MCF 10A (cell line): Measurements from ENCODE around the gene ADRB1. TPM values are rescaled to one million over a fixed set of nuclear protein-coding genes. Genes with fewer than 3 reads are reported as not detected.
A peak's percentile ranks its signal among the peaks of the same experiment; 100 is the strongest.

Source experiments
- BruUV-seq: library from RNA; stranded (reverse); fragments of 400-500 nt; replicated peaks from 2 replicates; lab custom pipeline; 2021; lab: Mats Ljungman, UMichigan
- CTCF ChIA-PET: fragments of 300-600 bp; sonication (Branson Sonifier 250); formaldehyde crosslinking; extraction: SDS; loops from one replicate; lab custom pipeline; 2021; ENCODE audit warnings: antibody characterized with exemption, inconsistent platforms; lab: Yijun Ruan, JAX
- POLR2A ChIA-PET: fragments of 300-600, 350-650 bp; sonication (Branson Sonifier 250); formaldehyde crosslinking; extraction: SDS; loops from one replicate; lab custom pipeline; 2020; ENCODE audit warnings: antibody characterized with exemption, inconsistent platforms; lab: Yijun Ruan, JAX
- DNase-seq: peaks from one replicate; pipeline ENCODE4 v3.0.0-alpha.2; 2018; ENCODE audit not compliant: unreplicated experiment
- H3K27ac Mint-ChIP-seq: one replicate; pipeline ENCODE4 v1.8.0; 2022; ENCODE audit warnings: mild to moderate bottlenecking, low read depth, mixed read lengths; ENCODE audit not compliant: unreplicated experiment
- H3K27me3 Mint-ChIP-seq: one replicate; pipeline ENCODE4 v1.8.0; 2022; ENCODE audit warnings: mixed read lengths; ENCODE audit not compliant: insufficient read depth, unreplicated experiment
- H3K36me3 Mint-ChIP-seq: one replicate; pipeline ENCODE4 v1.8.0; 2022; ENCODE audit warnings: mild to moderate bottlenecking, moderate library complexity, mixed read lengths; ENCODE audit not compliant: insufficient read depth, unreplicated experiment
- H3K4me1 Mint-ChIP-seq: one replicate; pipeline ENCODE4 v1.8.0; 2022; ENCODE audit warnings: mixed read lengths; ENCODE audit not compliant: insufficient read depth, unreplicated experiment
- H3K4me3 Mint-ChIP-seq: one replicate; pipeline ENCODE4 v1.8.0; 2022; ENCODE audit warnings: mild to moderate bottlenecking, moderate library complexity, mixed read lengths; ENCODE audit not compliant: unreplicated experiment
- H3K9me3 Mint-ChIP-seq: one replicate; pipeline ENCODE4 v1.8.0; 2022; ENCODE audit warnings: mixed read lengths; ENCODE audit not compliant: unreplicated experiment
- intact Hi-C: fragments of 100-400 bp; cut with micrococcal nuclease; formaldehyde crosslinking; loops from 2 replicates; pipeline ENCODE4 v1.14.1; 2022
- total RNA-seq: library from RNA; stranded (reverse); gene quantifications from 2 replicates; pipeline ENCODE4 v1.2.3, GENCODE V29; 2022
- TF ChIP-seq, protein P1 (sequence below): fragments of 200-600 bp; IDR thresholded peaks from one replicate; pipeline ENCODE4 v1.8.0; 2022; ENCODE audit warnings: antibody characterized with exemption, mild to moderate bottlenecking; ENCODE audit not compliant: unreplicated experiment

The ADRB1 gene
- total RNA-seq, 1 experiment from 2014 or later: 0.28 TPM

DNA sequence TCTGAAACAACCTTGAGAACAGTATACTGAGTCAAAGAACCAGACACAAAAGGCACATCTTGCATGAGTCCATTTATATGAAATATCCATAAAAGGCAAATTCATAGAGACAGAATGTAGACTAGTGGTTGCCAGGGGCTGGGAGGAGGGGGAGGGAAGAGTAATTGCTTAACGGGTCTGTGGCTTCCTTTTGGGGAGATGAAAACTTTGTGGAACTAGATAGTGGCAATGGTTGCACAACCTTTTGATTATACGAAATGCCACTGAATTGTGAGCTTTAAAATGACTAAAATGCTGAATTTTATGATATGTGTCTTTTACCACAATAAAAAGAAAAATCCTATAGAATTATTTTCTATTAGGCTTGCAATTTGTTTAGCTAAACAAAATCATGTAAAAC, 16.8 kb downstream of the ADRB1 start:
- intact Hi-C loops: loop anchor here (10.0 kb wide), 1 partner anchor 166 kb away; no protein-coding TSS in a partner anchor
- Mint-ChIP-seq H3K27me3 (no peaks in the 10 kb centered on the region), H3K4me1 (peaks cover 11% of the 10 kb centered on the region), H3K9me3 (no peaks in the 10 kb centered on the region), H3K27ac (no peak overlapping the region), H3K4me3 (no peak overlapping the region), H3K36me3 (no peaks in the 10 kb centered on the region)
- ChIA-PET CTCF (interaction anchor here (0.7 to 1.2 kb wide), 6 partner anchors 8 to 961 kb away, joined by 3 to 7 read pairs (median 3); no protein-coding TSS in a partner anchor), POLR2A (interaction anchor here (0.7 to 2.8 kb wide), 17 partner anchors 8 to 206 kb away, joined by 3 to 12 read pairs (median 6); partner anchors contain the start of gene ADRB1)
- DNase-seq: no peak
- TF ChIP-seq, protein P1, sequence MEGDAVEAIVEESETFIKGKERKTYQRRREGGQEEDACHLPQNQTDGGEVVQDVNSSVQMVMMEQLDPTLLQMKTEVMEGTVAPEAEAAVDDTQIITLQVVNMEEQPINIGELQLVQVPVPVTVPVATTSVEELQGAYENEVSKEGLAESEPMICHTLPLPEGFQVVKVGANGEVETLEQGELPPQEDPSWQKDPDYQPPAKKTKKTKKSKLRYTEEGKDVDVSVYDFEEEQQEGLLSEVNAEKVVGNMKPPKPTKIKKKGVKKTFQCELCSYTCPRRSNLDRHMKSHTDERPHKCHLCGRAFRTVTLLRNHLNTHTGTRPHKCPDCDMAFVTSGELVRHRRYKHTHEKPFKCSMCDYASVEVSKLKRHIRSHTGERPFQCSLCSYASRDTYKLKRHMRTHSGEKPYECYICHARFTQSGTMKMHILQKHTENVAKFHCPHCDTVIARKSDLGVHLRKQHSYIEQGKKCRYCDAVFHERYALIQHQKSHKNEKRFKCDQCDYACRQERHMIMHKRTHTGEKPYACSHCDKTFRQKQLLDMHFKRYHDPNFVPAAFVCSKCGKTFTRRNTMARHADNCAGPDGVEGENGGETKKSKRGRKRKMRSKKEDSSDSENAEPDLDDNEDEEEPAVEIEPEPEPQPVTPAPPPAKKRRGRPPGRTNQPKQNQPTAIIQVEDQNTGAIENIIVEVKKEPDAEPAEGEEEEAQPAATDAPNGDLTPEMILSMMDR: no peak
- BruUV-seq: no TSS peak

DNA sequence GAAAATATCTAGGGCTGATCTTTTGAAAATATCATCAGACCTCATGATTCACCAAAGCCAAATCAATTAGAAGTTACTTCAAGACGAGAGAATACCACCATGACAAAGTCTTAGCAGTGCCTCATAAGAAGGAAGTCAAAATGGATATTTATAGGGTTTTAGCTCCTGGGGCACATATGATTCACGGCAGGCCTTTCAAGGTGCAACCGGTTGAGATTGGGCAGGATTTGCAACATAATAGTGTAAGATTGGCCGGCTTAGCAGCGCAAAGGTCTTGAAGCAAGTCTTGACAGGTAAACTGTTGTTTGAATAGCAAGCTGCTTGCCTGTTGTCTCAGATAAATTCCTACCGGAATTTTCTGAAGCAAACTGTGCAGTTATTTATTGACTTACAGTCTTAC, 17.5 kb downstream of the ADRB1 start:
- Mint-ChIP-seq H3K36me3 (no peaks in the 10 kb centered on the region), H3K4me3 (no peak overlapping the region), H3K9me3 (no peaks in the 10 kb centered on the region), H3K27me3 (no peaks in the 10 kb centered on the region), H3K27ac (no peak overlapping the region), H3K4me1 (peaks cover 11% of the 10 kb centered on the region)
- intact Hi-C loops: loop anchor here (10.0 kb wide), 1 partner anchor 166 kb away; no protein-coding TSS in a partner anchor
- no TSS peak for BruUV-seq
- CTCF ChIA-PET: interaction anchor here (1.1 to 2.1 kb wide), 3 partner anchors 11 to 130 kb away, joined by 3 to 5 read pairs (median 3); no protein-coding TSS in a partner anchor
- peak; percentile 89 for DNase-seq
- POLR2A ChIA-PET: interaction anchor here (0.8 to 2.8 kb wide), 17 partner anchors 8 to 255 kb away, joined by 3 to 12 read pairs (median 4); partner anchors contain the start of genes ADRB1 and CCDC186
- TF ChIP-seq, protein P1: no peak

DNA sequence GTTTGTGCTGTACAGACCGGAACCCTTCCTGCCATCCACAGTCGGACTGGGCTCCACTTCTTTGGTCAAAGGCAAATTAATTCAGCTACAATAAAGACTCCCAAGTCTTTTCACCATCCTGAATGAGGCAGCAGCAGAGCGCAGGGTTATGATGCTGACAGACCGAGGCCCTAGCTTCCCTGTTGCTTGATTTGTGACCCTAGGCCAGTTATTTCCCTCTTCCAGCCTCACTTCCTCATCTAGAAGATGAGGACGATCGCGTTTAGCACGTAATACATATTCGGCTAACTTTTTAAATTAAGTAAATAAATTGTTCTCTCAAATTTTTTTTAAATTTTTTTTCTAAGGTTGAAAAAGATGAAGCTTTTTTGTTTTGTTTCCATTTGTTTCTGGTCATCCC, 18.1 kb downstream of the ADRB1 start:
- no TSS peak for BruUV-seq
- H3K36me3 Mint-ChIP-seq: no peaks in the 10 kb centered on the region
- DNase-seq: no peak
- no peak overlapping the region for H3K4me3 Mint-ChIP-seq
- ChIA-PET POLR2A (interaction anchor here (0.9 to 2.8 kb wide), 15 partner anchors 10 to 255 kb away, joined by 3 to 12 read pairs (median 5); partner anchors contain the start of genes ADRB1 and CCDC186), CTCF (interaction anchor here (0.7 to 2.1 kb wide), 3 partner anchors 10 to 210 kb away, joined by 3 to 5 read pairs (median 4); no protein-coding TSS in a partner anchor)
- H3K4me1 Mint-ChIP-seq: peaks cover 11% of the 10 kb centered on the region
- H3K9me3 Mint-ChIP-seq: no peaks in the 10 kb centered on the region
- no peak overlapping the region for H3K27ac Mint-ChIP-seq
- intact Hi-C loops: loop anchor here (10.0 kb wide), 1 partner anchor 167 kb away; no protein-coding TSS in a partner anchor
- TF ChIP-seq, protein P1: no peak
- no peaks in the 10 kb centered on the region for H3K27me3 Mint-ChIP-seq
